ENCODE results near the gene EIF4E2.

Gene EIF4E2

GRCh38 chr2:232550354-232551249, at the start of gene EIF4E2, which contains the start of gene TIGD1:
Gene EIF4E2 (plus strand): TSS chr2:232550689. CDS start chr2:232550725, 36 bp downstream.
Gene TIGD1 (minus strand): TSS chr2:232550557. CDS start chr2:232549882, 675 bp downstream.
- DNase-seq (ENCODE audit: low spot score) = peak; percentile 83
- no peak for FAIRE-seq

- FAIRE-seq (no peak), DNase-seq (ENCODE audit: low spot score) (no peak)
These were observed 49.1 kb upstream of the EIF4E2 start for GRCh38 chr2:232501331-232501771.

GRCh38 chr2:232501794-232502390, 48.6 kb upstream of the EIF4E2 start:
- DNase-seq (ENCODE audit: low spot score) = no peak
- FAIRE-seq = no peak

GRCh38 chr2:232502511-232502910, 48.0 kb upstream of the EIF4E2 start:
- DNase-seq (ENCODE audit: low spot score) (no peak), FAIRE-seq (no peak)

GRCh38 chr2:232502911-232503808, 47.3 kb upstream of the EIF4E2 start:
- FAIRE-seq (no peak), DNase-seq (ENCODE audit: low spot score) (no peak)

- no peak for FAIRE-seq
These were observed 46.6 kb upstream of the EIF4E2 start for GRCh38 chr2:232503809-232504323.

GRCh38 chr2:232504438-232504837, 46.1 kb upstream of the EIF4E2 start:
- FAIRE-seq (no peak), DNase-seq (ENCODE audit: low spot score) (no peak)

More at GRCh38 chr2:232503809-232504323, 46.6 kb upstream of the EIF4E2 start:
- no peak for DNase-seq (ENCODE audit: low spot score)

- no peak for DNase-seq (ENCODE audit: low spot score)
- no peak for FAIRE-seq
These were observed 44.6 kb upstream of the EIF4E2 start for GRCh38 chr2:232505856-232506255.

- no peak for FAIRE-seq
- no peak for DNase-seq (ENCODE audit: low spot score)
These were observed 43.8 kb upstream of the EIF4E2 start for GRCh38 chr2:232506709-232507108.

- no peak for FAIRE-seq
These were observed 42.2 kb upstream of the EIF4E2 start for GRCh38 chr2:232508251-232508650.

GRCh38 chr2:232511336-232511890, 39.1 kb upstream of the EIF4E2 start:
- DNase-seq (ENCODE audit: low spot score) = no peak
- no peak for FAIRE-seq

More at GRCh38 chr2:232508251-232508650, 42.2 kb upstream of the EIF4E2 start:
- DNase-seq (ENCODE audit: low spot score) = no peak

- FAIRE-seq = no peak
These were observed 37.9 kb upstream of the EIF4E2 start for GRCh38 chr2:232512602-232513001.

GRCh38 chr2:232513353-232513752, 37.1 kb upstream of the EIF4E2 start:
- no peak for FAIRE-seq

More at GRCh38 chr2:232512602-232513001, 37.9 kb upstream of the EIF4E2 start:
- no peak for DNase-seq (ENCODE audit: low spot score)

GRCh38 chr2:232515639-232516038, 34.9 kb upstream of the EIF4E2 start:
- no peak for DNase-seq (ENCODE audit: low spot score)
- no peak for FAIRE-seq

More at GRCh38 chr2:232513353-232513752, 37.1 kb upstream of the EIF4E2 start:
- DNase-seq (ENCODE audit: low spot score) = no peak

- no peak for FAIRE-seq
These were observed 33.9 kb upstream of the EIF4E2 start for GRCh38 chr2:232516551-232516950.

GRCh38 chr2:232518844-232519243, 31.6 kb upstream of the EIF4E2 start:
- no peak for DNase-seq (ENCODE audit: low spot score)
- FAIRE-seq = no peak

More at GRCh38 chr2:232516551-232516950, 33.9 kb upstream of the EIF4E2 start:
- peak; percentile 11 for DNase-seq (ENCODE audit: low spot score)

GRCh38 chr2:232519581-232520438, 30.7 kb upstream of the EIF4E2 start, which contains the start of gene PRSS56:
Gene PRSS56 (plus strand): TSS chr2:232520388. CDS start chr2:232520599, 211 bp downstream.
- DNase-seq (ENCODE audit: low spot score) (no peak), FAIRE-seq (no peak)

- no peak for DNase-seq (ENCODE audit: low spot score)
- no peak for FAIRE-seq
These were observed 30.0 kb upstream of the EIF4E2 start for GRCh38 chr2:232520489-232520888.

GRCh38 chr2:232521098-232521497, 29.4 kb upstream of the EIF4E2 start:
- FAIRE-seq = no peak

More at GRCh38 chr2:232521098-232521497, 29.4 kb upstream of the EIF4E2 start:
- DNase-seq (ENCODE audit: low spot score) = no peak
